ENCODE results near the gene CYTIP. TPM values are rescaled to one million over a fixed set of nuclear protein-coding genes. Genes with fewer than 3 reads are reported as not detected.
A peak's percentile ranks its signal among the peaks of the same experiment; 100 is the strongest.

Gene CYTIP
- total and polyA plus RNA-seq, 2 experiments from 2014 or later: not detected

DNA sequence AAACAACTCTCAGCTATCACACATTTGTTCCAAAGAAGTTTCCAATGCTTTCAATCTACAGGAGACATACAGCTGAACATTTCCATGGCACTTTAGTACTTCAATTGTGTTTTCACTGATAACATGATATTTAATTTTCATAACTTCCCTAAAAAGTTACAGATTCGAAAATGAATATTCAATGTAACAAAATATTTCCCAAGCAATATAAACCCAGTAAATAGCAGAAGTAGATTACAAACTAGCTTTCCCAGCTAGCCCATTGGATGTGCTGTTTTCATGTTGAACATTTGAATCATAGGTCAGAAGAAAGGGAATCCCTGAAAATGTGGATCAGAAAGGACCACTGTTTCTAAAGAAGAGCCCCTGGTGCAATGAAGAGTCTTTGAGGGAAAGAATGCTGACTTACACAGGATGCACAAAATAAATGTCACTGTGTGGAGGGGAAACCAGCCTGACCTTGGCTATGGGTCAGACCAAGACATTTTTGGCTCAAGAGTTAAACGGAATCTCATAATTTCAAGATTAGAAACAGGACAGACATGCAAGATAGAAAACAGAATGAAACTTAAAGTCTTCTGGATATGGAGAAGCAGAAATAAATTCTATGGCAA, 22.5 kb downstream of the CYTIP start:
- no peak overlapping the region for H3K4me2 ChIP-seq (ENCODE audit: unreplicated experiment)
- H3K9me3 ChIP-seq (ENCODE audit: low read depth): no peaks in the 10 kb centered on the region
- no peaks in the 10 kb centered on the region for H3K27me3 ChIP-seq (replicated peaks; ENCODE audit: insufficient read depth)
- 23 to 35% methylated on average over 2 of the region's 2 CpGs for WGBS, 2 experiments (ENCODE audit: low coverage in 1 of 2, low lambda C conversion rate in 2 of 2, missing lambda C conversion rate in 2 of 2)
- in situ Hi-C loops (cut with MboI): no loop called here
- H2AFZ ChIP-seq: no peak overlapping the region
- no peak for TF ChIP-seq EZH2phosphoT487 (IDR thresholded peaks at IDR 0.05; ENCODE audit: insufficient read depth, low read depth)
- TF ChIP-seq EZH2 (IDR thresholded peaks at IDR 0.05; ENCODE audit: insufficient read depth, poor library complexity, severe bottlenecking): no peak
- no peak for DNase-seq
- H3K4me1 ChIP-seq (ENCODE audit: insufficient read depth): no peaks in the 10 kb centered on the region
- H3K27ac ChIP-seq: no peak overlapping the region
- H3K79me2 ChIP-seq (ENCODE audit: insufficient read depth): no peaks in the 10 kb centered on the region
- H3K4me3 ChIP-seq: no peak overlapping the region
- no peaks in the 10 kb centered on the region for H4K20me1 ChIP-seq (ENCODE audit: insufficient read depth)
- H3K36me3 ChIP-seq (ENCODE audit: low read depth): no peaks in the 10 kb centered on the region
- no peaks in the 10 kb centered on the region for H3F3A ChIP-seq (ENCODE audit: insufficient read depth)
- no peak overlapping the region for H3K9ac ChIP-seq
- H3K9me2 ChIP-seq (ENCODE audit: insufficient read depth): no peaks in the 10 kb centered on the region

- TF ChIP-seq EZH2 (IDR thresholded peaks at IDR 0.05; ENCODE audit: insufficient read depth, poor library complexity, severe bottlenecking) (no peak), EZH2phosphoT487 (IDR thresholded peaks at IDR 0.05; ENCODE audit: insufficient read depth, low read depth) (no peak)
- Histone ChIP-seq H3K9me3 (ENCODE audit: low read depth) (no peaks in the 10 kb centered on the region), H3K4me1 (ENCODE audit: insufficient read depth) (no peaks in the 10 kb centered on the region), H3K36me3 (ENCODE audit: low read depth) (no peaks in the 10 kb centered on the region), H3K9me2 (ENCODE audit: insufficient read depth) (no peaks in the 10 kb centered on the region), H2AFZ (no peak overlapping the region), H3K4me3 (no peak overlapping the region), H3K79me2 (ENCODE audit: insufficient read depth) (no peaks in the 10 kb centered on the region), H3K27me3 (replicated peaks; ENCODE audit: insufficient read depth) (no peaks in the 10 kb centered on the region), H3K9ac (no peak overlapping the region), H3F3A (ENCODE audit: insufficient read depth) (no peaks in the 10 kb centered on the region), H3K27ac (no peak overlapping the region), H4K20me1 (ENCODE audit: insufficient read depth) (no peaks in the 10 kb centered on the region), H3K4me2 (ENCODE audit: unreplicated experiment) (no peak overlapping the region)
- DNase-seq: peak; percentile 50
- in situ Hi-C loops (cut with MboI): no loop called here
- 38 to 45% methylated on average over 4 of the region's 4 CpGs for WGBS, 2 experiments (ENCODE audit: low coverage in 1 of 2, low lambda C conversion rate in 2 of 2, missing lambda C conversion rate in 2 of 2)
These were observed 23.0 kb downstream of the CYTIP start for GRCh38 chr2:157420771-157421323.

DNA sequence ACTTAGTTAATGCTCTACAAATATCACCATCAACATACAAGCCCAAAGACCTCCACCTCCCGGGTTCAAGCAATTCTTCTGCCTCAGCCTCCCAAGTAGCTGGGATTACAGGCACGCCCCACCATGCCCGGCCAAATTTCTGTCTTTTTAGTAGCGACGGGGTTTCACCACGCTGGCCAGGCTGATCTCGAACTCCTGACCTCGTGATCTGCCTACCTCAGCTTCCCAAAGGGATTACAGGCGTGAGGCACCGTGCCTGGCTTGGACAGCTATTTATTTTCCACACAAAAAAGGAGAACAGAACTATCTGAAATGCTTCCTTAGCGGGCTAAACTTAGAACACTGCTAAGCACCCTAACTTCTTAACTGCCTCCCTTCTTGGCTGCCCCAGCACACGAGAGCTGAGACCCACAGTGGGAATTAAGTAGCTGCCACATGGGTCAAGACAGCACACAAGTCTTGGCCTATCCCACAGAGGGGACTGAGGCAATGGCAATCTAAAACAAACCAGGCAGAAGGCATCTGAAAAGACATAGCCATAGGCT, 24.8 kb downstream of the CYTIP start:
- no peaks in the 10 kb centered on the region for H3F3A ChIP-seq (ENCODE audit: insufficient read depth)
- H3K9me3 ChIP-seq (ENCODE audit: low read depth): no peaks in the 10 kb centered on the region
- no peaks in the 10 kb centered on the region for H3K79me2 ChIP-seq (ENCODE audit: insufficient read depth)
- no peak for TF ChIP-seq EZH2phosphoT487 (IDR thresholded peaks at IDR 0.05; ENCODE audit: insufficient read depth, low read depth)
- no peak for TF ChIP-seq EZH2 (IDR thresholded peaks at IDR 0.05; ENCODE audit: insufficient read depth, poor library complexity, severe bottlenecking)
- no peak overlapping the region for H3K4me3 ChIP-seq
- in situ Hi-C loops (cut with MboI): no loop called here
- H3K36me3 ChIP-seq (ENCODE audit: low read depth): no peaks in the 10 kb centered on the region
- H3K27ac ChIP-seq: no peak overlapping the region
- 44 to 48% methylated on average over 12 of the region's 12 CpGs for WGBS, 2 experiments (ENCODE audit: low coverage in 1 of 2, low lambda C conversion rate in 2 of 2, missing lambda C conversion rate in 2 of 2)
- DNase-seq: no peak
- H3K9me2 ChIP-seq (ENCODE audit: insufficient read depth): no peaks in the 10 kb centered on the region
- H3K4me2 ChIP-seq (ENCODE audit: unreplicated experiment): no peak overlapping the region
- no peaks in the 10 kb centered on the region for H4K20me1 ChIP-seq (ENCODE audit: insufficient read depth)
- H3K9ac ChIP-seq: no peak overlapping the region
- H2AFZ ChIP-seq: no peak overlapping the region
- no peaks in the 10 kb centered on the region for H3K4me1 ChIP-seq (ENCODE audit: insufficient read depth)
- H3K27me3 ChIP-seq (replicated peaks; ENCODE audit: insufficient read depth): no peaks in the 10 kb centered on the region

GRCh38 chr2:157418239-157418641, 25.6 kb downstream of the CYTIP start:
- in situ Hi-C loops (cut with MboI): no loop called here

More at GRCh38 chr2:157418239-157418641, 25.6 kb downstream of the CYTIP start:
- H3K36me3 ChIP-seq (ENCODE audit: low read depth): no peaks in the 10 kb centered on the region
- no peaks in the 10 kb centered on the region for H3K4me1 ChIP-seq (ENCODE audit: insufficient read depth)
- H3K27ac ChIP-seq: no peak overlapping the region
- TF ChIP-seq EZH2phosphoT487 (IDR thresholded peaks at IDR 0.05; ENCODE audit: insufficient read depth, low read depth) (no peak), EZH2 (IDR thresholded peaks at IDR 0.05; ENCODE audit: insufficient read depth, poor library complexity, severe bottlenecking) (no peak)
- H3K9me3 ChIP-seq (ENCODE audit: low read depth): no peaks in the 10 kb centered on the region
- no peak overlapping the region for H3K4me2 ChIP-seq (ENCODE audit: unreplicated experiment)
- WGBS, 2 experiments (ENCODE audit: low coverage in 1 of 2, low lambda C conversion rate in 2 of 2, missing lambda C conversion rate in 2 of 2): 43 to 60% methylated on average over 4 of the region's 4 CpGs
- no peaks in the 10 kb centered on the region for H3K27me3 ChIP-seq (replicated peaks; ENCODE audit: insufficient read depth)
- no peak overlapping the region for H2AFZ ChIP-seq
- H3F3A ChIP-seq (ENCODE audit: insufficient read depth): no peaks in the 10 kb centered on the region
- DNase-seq: no peak
- no peaks in the 10 kb centered on the region for H3K9me2 ChIP-seq (ENCODE audit: insufficient read depth)
- no peak overlapping the region for H3K4me3 ChIP-seq
- H3K79me2 ChIP-seq (ENCODE audit: insufficient read depth): no peaks in the 10 kb centered on the region
- H3K9ac ChIP-seq: no peak overlapping the region
- no peaks in the 10 kb centered on the region for H4K20me1 ChIP-seq (ENCODE audit: insufficient read depth)
